Stomach (tissue), 9 donors: ENCODE measurements around the gene FHL2. TPM values are rescaled to one million over a fixed set of nuclear protein-coding genes. Genes with fewer than 3 reads are reported as not detected.

Source experiments
- DNase-seq, 2 donors: peaks; one replicate each; pipeline versions ENCODE4 v3.0.0 to v3.0.0-alpha.2; 2013 to 2019
- H3K27ac ChIP-seq, 5 donors: fragments of 200-600 bp in 4 of 5; sonication (generic) in 4 of 5; one replicate each; pipeline ENCODE4 v1.5.1; 2013 to 2019; ENCODE audit warnings: mild to moderate bottlenecking in 1 of 5, moderate library complexity in 1 of 5
- H3K27me3 ChIP-seq, 3 donors: fragments of 200-600 bp; sonication (generic); one replicate each; pipeline ENCODE4 v1.5.1; 2017 to 2019; ENCODE audit warnings: mixed run types in 1 of 3
- H3K36me3 ChIP-seq, 4 donors: fragments of 200-600 bp; sonication (generic); 1 replicate in 3 of 4; 2 replicates in 1 of 4; pipeline ENCODE4 v1.5.1; 2016 to 2019
- H3K4me1 ChIP-seq, 4 donors: fragments of 200-600 bp; sonication (generic); one replicate each; pipeline ENCODE4 v1.5.1; 2016 to 2019
- H3K4me3 ChIP-seq, 4 donors: fragments of 200-600 bp; sonication (generic) in 3 of 4; one replicate each; pipeline ENCODE4 v1.5.1; 2016 to 2019; ENCODE audit warnings: mild to moderate bottlenecking in 1 of 4
- H3K9me3 ChIP-seq, 4 donors: fragments of 200-600 bp; sonication (generic); one replicate each; pipeline ENCODE4 v1.5.1; 2016 to 2019
- CTCF ChIP-seq, 7 experiments: fragments of 450-650 bp in 4 of 7; fragments of 200-600 bp in 3 of 7; sonication (generic) in 3 of 7; IDR thresholded peaks; one replicate each; pipeline ENCODE4 v1.5.1; 2016 to 2019; ENCODE audit warnings: antibody characterized with exemption in 7 of 7, control low read depth in 2 of 7, mild to moderate bottlenecking in 1 of 7
- EP300 ChIP-seq: sonication (generic); formaldehyde crosslinking; IDR thresholded peaks from one replicate; pipeline ENCODE4 v1.6.1; 2017; ENCODE audit warnings: antibody characterized with exemption
- POLR2A ChIP-seq, 4 donors: fragments of 450-650 bp; IDR thresholded peaks; one replicate each; pipeline ENCODE4 v1.6.1; 2016; ENCODE audit warnings: antibody characterized with exemption in 4 of 4, control low read depth in 2 of 4, mild to moderate bottlenecking in 1 of 4, moderate library complexity in 1 of 4
- POLR2AphosphoS5 ChIP-seq, 3 donors: sonication (generic); formaldehyde crosslinking; IDR thresholded peaks; one replicate each; pipeline ENCODE4 v1.6.1; 2016; ENCODE audit warnings: antibody characterized with exemption in 3 of 3
- WGBS, 5 donors: extraction: QIAGEN DNeasy Blood & Tissue Kit in 3 of 5; methylation state at CpG; one replicate each; pipeline versions ENCODE4 v1.1.5 to v1.1.7; 2013 to 2018; 5-methylcytosine and 5-hydroxymethylcytosine counted together
- intact Hi-C: fragments of 100-400 bp; cut with DNase I; formaldehyde crosslinking; loops from one replicate; pipeline ENCODE4 v1.15.1; 2023; ENCODE audit warnings: low total_unique reads
- polyA plus RNA-seq, 3 donors: library from polyadenylated mRNA; stranded (reverse); fragments of 200-250 nt; gene quantifications; one replicate each; pipeline ENCODE4 v1.2.3, GENCODE V29; 2013
- total RNA-seq, 5 donors: library from RNA; depleted of rRNA; stranded (reverse); fragments of >200 nt; gene quantifications; one replicate each; pipeline versions ENCODE4 v1.1.0 to v1.2.3, GENCODE V29; 2014 to 2016
- donor health status: healthy with polysubstance abuse.
- donor health status: Bipolar disorder and iron deficiency.
- donor health status: healthy.

The FHL2 gene
- total and polyA plus RNA-seq, 8 donors, result 42.3 to 240 (median 61.9) TPM

DNA sequence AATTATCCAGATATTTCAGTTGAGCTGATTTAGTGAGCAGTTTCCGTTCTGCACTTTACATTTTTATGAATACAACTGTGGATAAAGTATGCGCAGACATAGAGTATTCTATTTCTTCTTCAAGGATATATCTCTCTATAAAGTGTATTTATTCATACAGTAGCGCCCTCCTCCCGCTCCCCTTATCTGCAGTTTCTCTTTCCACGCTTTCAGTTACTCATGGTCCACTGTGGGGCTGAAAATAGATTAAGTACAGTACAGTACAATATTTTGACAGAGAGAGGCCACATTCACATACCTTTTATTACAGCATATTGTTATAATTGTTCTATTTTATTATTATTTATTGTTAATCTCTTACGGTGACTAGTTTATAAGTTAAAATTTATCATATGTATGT is 19.7 kb upstream of the FHL2 start:
- no peak overlapping the region for H3K4me3 ChIP-seq
- no peaks in the 10 kb centered on the region for H3K4me1 ChIP-seq
- H3K36me3 ChIP-seq, result no peaks in the 10 kb centered on the region
- WGBS, 5 donors, result 76 to 86% (median 80%) methylated on average over 6 of the region's 6 CpGs
- TF ChIP-seq POLR2AphosphoS5 (IDR thresholded peaks at IDR 0.05), result no peak
- TF ChIP-seq POLR2A (IDR thresholded peaks at IDR 0.05), result no peak
- no peak for TF ChIP-seq EP300
- TF ChIP-seq CTCF (IDR thresholded peaks at IDR 0.05), result no peak
- H3K27ac ChIP-seq, result no peak overlapping the region
- H3K27me3 ChIP-seq, result no peaks in the 10 kb centered on the region
- intact Hi-C loops, result no loop called here
- DNase-seq, result no peak
- peaks cover 0 to 7% (median 3%) of the 10 kb centered on the region in 4 donors for H3K9me3 ChIP-seq

DNA sequence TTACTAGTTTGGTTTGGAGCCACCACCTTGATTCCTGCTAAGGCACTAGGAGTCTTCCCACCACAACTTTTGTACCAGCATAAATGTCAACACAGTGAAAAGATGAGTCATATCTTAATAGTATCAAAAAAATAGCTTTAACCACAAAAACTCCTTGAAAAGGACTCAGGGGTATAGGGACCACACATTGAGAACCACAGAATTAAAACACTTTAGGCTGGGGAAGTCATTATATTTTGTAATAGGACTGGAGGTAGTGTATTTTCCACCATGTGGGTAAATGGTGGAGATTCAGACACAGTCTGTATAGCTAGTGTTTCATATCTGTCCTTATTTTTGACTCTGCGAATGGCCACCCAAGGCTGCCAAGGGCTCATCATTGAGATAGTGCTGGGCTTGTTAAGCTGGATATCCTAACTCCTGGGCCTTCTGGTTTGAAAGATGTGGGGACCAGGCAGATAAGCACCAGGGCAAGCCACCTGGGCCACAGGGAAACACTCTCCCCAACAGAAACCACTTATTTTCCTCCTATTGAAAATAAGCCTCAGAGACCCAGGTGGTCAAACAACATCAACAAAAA is 19.1 kb upstream of the FHL2 start:
- intact Hi-C loops, result no loop called here
- DNase-seq, result no peak
- H3K27me3 ChIP-seq, result no peaks in the 10 kb centered on the region
- TF ChIP-seq CTCF (IDR thresholded peaks at IDR 0.05), result no peak
- 89 to 95% (median 92%) methylated on average over 1 of the region's 1 CpG for whole genome bisulfite sequencing, 5 donors
- no peaks in the 10 kb centered on the region for H3K36me3 ChIP-seq
- peaks cover 0 to 7% (median 3%) of the 10 kb centered on the region in 4 donors for H3K9me3 ChIP-seq
- no peaks in the 10 kb centered on the region for H3K4me1 ChIP-seq
- no peak overlapping the region for H3K4me3 ChIP-seq
- H3K27ac ChIP-seq, result no peak overlapping the region

GRCh38 chr2:105416156-105416555 is 17.3 kb upstream of the FHL2 start:
- no peaks in the 10 kb centered on the region for H3K4me1 ChIP-seq
- H3K36me3 ChIP-seq, result no peaks in the 10 kb centered on the region
- WGBS, 5 donors, result 76 to 83% (median 77%) methylated on average over 3 of the region's 3 CpGs
- H3K27ac ChIP-seq, result no peak overlapping the region
- H3K27me3 ChIP-seq, result no peaks in the 10 kb centered on the region
- DNase-seq, result no peak
- peaks cover 0 to 7% (median 3%) of the 10 kb centered on the region in 4 donors for H3K9me3 ChIP-seq
- no peak overlapping the region for H3K4me3 ChIP-seq
- no peak for TF ChIP-seq POLR2A (IDR thresholded peaks at IDR 0.05)
- intact Hi-C loops, result no loop called here

DNA sequence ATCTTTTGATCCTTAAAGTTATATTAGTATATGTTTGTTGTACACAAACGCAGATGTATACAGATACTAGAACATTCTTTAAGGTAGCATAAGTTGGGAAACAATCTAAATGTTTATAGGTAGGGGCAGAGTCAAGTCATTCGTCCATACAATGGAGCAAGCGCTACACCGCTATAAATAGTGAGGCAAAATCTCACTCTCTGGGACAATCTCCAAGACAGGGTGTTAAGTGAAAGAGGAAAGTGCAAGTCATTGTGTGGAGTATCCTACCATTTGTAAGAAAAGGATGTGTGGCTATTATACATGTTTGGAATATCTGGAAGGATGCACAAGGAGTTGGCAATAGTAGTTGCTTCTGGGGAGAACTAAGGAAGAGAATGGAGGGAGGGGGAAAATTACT is 16.2 kb upstream of the FHL2 start:
- Histone ChIP-seq H3K4me1 (peaks cover 1 to 10% (median 7%) of the 10 kb centered on the region in 4 donors), H3K27me3 (no peaks in the 10 kb centered on the region), H3K9me3 (peaks cover 0 to 7% (median 3%) of the 10 kb centered on the region in 4 donors), H3K4me3 (no peak overlapping the region), H3K36me3 (no peaks in the 10 kb centered on the region), H3K27ac (no peak overlapping the region)
- intact Hi-C loops, result no loop called here
- WGBS, 5 donors, result 67 to 86% (median 70%) methylated on average over 4 of the region's 4 CpGs
- DNase-seq, result no peak
- TF ChIP-seq EP300, result no peak
- no peak for TF ChIP-seq POLR2A (IDR thresholded peaks at IDR 0.05)
- TF ChIP-seq CTCF (IDR thresholded peaks at IDR 0.05), result no peak
- no peak for TF ChIP-seq POLR2AphosphoS5 (IDR thresholded peaks at IDR 0.05)

DNA sequence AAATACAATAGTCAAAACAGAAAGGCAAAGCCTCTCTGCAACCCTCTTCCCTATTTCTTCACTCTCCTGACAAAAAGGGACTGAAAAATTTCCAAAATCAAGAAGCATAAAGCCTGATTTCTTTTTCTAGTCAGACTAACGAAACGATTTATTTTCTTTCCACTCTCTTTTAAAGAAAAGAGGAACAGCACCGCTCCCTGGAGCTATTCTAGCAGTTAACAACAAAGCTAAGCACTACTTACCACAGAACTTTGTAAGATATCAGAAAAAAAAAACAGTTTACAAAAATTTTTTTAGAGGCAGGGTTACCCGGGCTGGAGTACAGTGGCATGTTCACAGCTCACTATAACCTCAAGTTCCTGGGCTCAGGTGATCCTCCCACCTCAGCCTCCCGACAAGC is 14.4 kb upstream of the FHL2 start:
- no peak for DNase-seq
- Histone ChIP-seq H3K4me1 (peaks cover 6 to 23% (median 15%) of the 10 kb centered on the region in 4 donors), H3K27me3 (no peaks in the 10 kb centered on the region), H3K36me3 (no peaks in the 10 kb centered on the region), H3K4me3 (no peak overlapping the region), H3K9me3 (no peaks in the 10 kb centered on the region), H3K27ac (no peak overlapping the region)
- TF ChIP-seq CTCF (IDR thresholded peaks at IDR 0.05) (no peak), POLR2AphosphoS5 (IDR thresholded peaks at IDR 0.05) (no peak), EP300 (no peak), POLR2A (IDR thresholded peaks at IDR 0.05) (no peak)
- 71 to 83% (median 80%) methylated on average over 5 of the region's 5 CpGs for WGBS, 5 donors
- intact Hi-C loops, result no loop called here
